ENCODE data around the gene GUCY1B1. TPM values are rescaled to one million over a fixed set of nuclear protein-coding genes. Genes with fewer than 3 reads are reported as not detected.

The GUCY1B1 gene
- polyA plus RNA-seq, 1 donor (not counting 4 experiments of a cell fraction or from before 2014, with no cell fraction given), result 0.05 TPM

DNA sequence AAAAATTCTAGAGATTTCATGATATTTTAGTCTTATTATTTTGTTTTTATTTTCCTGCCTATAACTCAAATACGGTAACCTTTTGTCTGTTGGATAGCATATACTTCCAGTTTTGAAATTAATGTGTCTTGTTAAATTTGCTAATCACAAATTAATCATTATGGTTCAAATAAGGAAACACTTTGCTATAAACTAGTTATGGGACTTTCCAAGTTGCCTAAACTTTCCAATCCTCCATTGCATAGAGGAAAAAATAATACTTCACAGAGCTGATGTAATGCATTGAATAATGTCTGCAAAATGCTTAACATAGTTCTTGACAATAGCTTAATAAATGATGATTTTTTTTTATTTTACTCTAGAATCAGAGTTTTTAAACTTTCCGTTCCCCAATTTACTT lies 4.7 kb downstream of the GUCY1B1 start:
- Histone ChIP-seq H3K9me3 (ENCODE audit: control insufficient read depth, low read depth, low read length) (no peaks in the 10 kb centered on the region), H3K4me3 (ENCODE audit: control insufficient read depth in 2 of 3, extremely low read depth in 1 of 3, insufficient read depth in 2 of 3, low read depth in 1 of 3, low read length in 3 of 3) (no peak overlapping the region), H3K4me1 (ENCODE audit: control insufficient read depth, extremely low read depth, insufficient read depth, low read length) (no peaks in the 10 kb centered on the region), H3K27me3 (ENCODE audit: control insufficient read depth, extremely low read depth, insufficient read depth, low read length) (peaks cover 16% of the 10 kb centered on the region), H3K4me2 (ENCODE audit: control insufficient read depth, extremely low read depth, insufficient read depth, low read depth, low read length) (no peak overlapping the region), H4K20me1 (ENCODE audit: control insufficient read depth, extremely low read depth, insufficient read depth, low read length) (no peaks in the 10 kb centered on the region), H3K36me3 (ENCODE audit: control insufficient read depth in 2 of 2, extremely low read depth in 1 of 2, insufficient read depth in 2 of 2, low read length in 2 of 2) (no peaks in the 10 kb centered on the region), H3K9ac (ENCODE audit: control insufficient read depth, extremely low read depth, insufficient read depth, low read length) (no peak overlapping the region), H3K79me2 (ENCODE audit: control insufficient read depth, insufficient read depth, low read length) (no peaks in the 10 kb centered on the region), H2AFZ (ENCODE audit: control insufficient read depth, low read length) (no peak overlapping the region), H3K9me1 (ENCODE audit: control insufficient read depth, extremely low read depth, insufficient read depth, low read length) (no peaks in the 10 kb centered on the region), H3K27ac (ENCODE audit: control insufficient read depth, insufficient read depth, low read length) (no peak overlapping the region)
- TF ChIP-seq EZH2 (IDR thresholded peaks at IDR 0.05; ENCODE audit: low read length), result no peak
- TF ChIP-seq, protein P1, sequence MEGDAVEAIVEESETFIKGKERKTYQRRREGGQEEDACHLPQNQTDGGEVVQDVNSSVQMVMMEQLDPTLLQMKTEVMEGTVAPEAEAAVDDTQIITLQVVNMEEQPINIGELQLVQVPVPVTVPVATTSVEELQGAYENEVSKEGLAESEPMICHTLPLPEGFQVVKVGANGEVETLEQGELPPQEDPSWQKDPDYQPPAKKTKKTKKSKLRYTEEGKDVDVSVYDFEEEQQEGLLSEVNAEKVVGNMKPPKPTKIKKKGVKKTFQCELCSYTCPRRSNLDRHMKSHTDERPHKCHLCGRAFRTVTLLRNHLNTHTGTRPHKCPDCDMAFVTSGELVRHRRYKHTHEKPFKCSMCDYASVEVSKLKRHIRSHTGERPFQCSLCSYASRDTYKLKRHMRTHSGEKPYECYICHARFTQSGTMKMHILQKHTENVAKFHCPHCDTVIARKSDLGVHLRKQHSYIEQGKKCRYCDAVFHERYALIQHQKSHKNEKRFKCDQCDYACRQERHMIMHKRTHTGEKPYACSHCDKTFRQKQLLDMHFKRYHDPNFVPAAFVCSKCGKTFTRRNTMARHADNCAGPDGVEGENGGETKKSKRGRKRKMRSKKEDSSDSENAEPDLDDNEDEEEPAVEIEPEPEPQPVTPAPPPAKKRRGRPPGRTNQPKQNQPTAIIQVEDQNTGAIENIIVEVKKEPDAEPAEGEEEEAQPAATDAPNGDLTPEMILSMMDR (optimal IDR thresholded peaks at IDR 0.05 in 1 of 3, IDR thresholded peaks at IDR 0.05 in 1 of 3, conservative IDR thresholded peaks at IDR 0.05 in 1 of 3; ENCODE audit: extremely low read depth in 1 of 3, insufficient read depth in 2 of 3, low read length in 3 of 3), result no peak
- dilution Hi-C loops (cut with MboI; ENCODE audit: extremely low pct_ligation_motif_present, low sequenced_read_pairs), result no loop called here
- FAIRE-seq (no peak), DNase-seq (ENCODE audit: low read depth, low spot score) (no peak)

DNA sequence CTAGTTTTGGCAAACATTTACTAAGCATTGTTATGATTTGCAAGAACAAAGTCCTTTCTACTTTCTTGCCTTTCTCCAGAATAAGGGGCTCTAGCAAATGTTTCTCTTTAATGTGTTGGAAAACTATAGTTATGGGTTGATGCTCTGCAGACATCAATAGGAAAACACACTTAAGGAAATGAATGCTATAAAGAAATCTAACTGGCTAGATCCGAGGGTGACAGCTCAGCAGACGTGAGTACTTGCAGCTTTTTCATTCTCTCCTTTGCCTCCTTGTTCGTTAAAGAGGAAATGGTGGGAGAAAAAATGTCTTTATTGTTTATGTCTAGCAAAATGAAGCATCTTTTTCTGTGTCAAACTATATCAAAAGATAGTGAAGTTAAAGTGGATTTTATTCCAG lies 6.3 kb downstream of the GUCY1B1 start:
- dilution Hi-C loops (cut with MboI; ENCODE audit: extremely low pct_ligation_motif_present, low sequenced_read_pairs), result no loop called here

More for the DNA sequence above, 6.3 kb downstream of the GUCY1B1 start:
- no peak overlapping the region for H2AFZ ChIP-seq (ENCODE audit: control insufficient read depth, low read length)
- H3K79me2 ChIP-seq (ENCODE audit: control insufficient read depth, insufficient read depth, low read length), result no peaks in the 10 kb centered on the region
- no peaks in the 10 kb centered on the region for H4K20me1 ChIP-seq (ENCODE audit: control insufficient read depth, extremely low read depth, insufficient read depth, low read length)
- H3K36me3 ChIP-seq (ENCODE audit: control insufficient read depth in 2 of 2, extremely low read depth in 1 of 2, insufficient read depth in 2 of 2, low read length in 2 of 2), result no peaks in the 10 kb centered on the region
- H3K27ac ChIP-seq (ENCODE audit: control insufficient read depth, insufficient read depth, low read length), result no peak overlapping the region
- H3K9me3 ChIP-seq (ENCODE audit: control insufficient read depth, low read depth, low read length), result no peaks in the 10 kb centered on the region
- H3K4me2 ChIP-seq (ENCODE audit: control insufficient read depth, extremely low read depth, insufficient read depth, low read depth, low read length), result no peak overlapping the region
- no peak overlapping the region for H3K9ac ChIP-seq (ENCODE audit: control insufficient read depth, extremely low read depth, insufficient read depth, low read length)
- TF ChIP-seq, protein P1 (optimal IDR thresholded peaks at IDR 0.05 in 1 of 3, IDR thresholded peaks at IDR 0.05 in 1 of 3, conservative IDR thresholded peaks at IDR 0.05 in 1 of 3; ENCODE audit: extremely low read depth in 1 of 3, insufficient read depth in 2 of 3, low read length in 3 of 3), result no peak
- TF ChIP-seq EZH2 (IDR thresholded peaks at IDR 0.05; ENCODE audit: low read length), result no peak
- no peak for FAIRE-seq
- DNase-seq (ENCODE audit: low read depth, low spot score), result no peak
- H3K4me3 ChIP-seq (ENCODE audit: control insufficient read depth in 2 of 3, extremely low read depth in 1 of 3, insufficient read depth in 2 of 3, low read depth in 1 of 3, low read length in 3 of 3), result no peak overlapping the region
- peaks cover under 1% of the 10 kb centered on the region for H3K27me3 ChIP-seq (ENCODE audit: control insufficient read depth, extremely low read depth, insufficient read depth, low read length)
- no peaks in the 10 kb centered on the region for H3K9me1 ChIP-seq (ENCODE audit: control insufficient read depth, extremely low read depth, insufficient read depth, low read length)
- H3K4me1 ChIP-seq (ENCODE audit: control insufficient read depth, extremely low read depth, insufficient read depth, low read length), result no peaks in the 10 kb centered on the region
